GM18505 (cell line): ENCODE results near the gene PDE6B.
"Not testable (repeated sequence)": the region's sequence is repeated elsewhere in the genome, so short reads cannot be mapped to it uniquely, and the experiment has no call there.

ENCODE experiments used
- ATAC-seq: cut with Tn5 transposase; IDR thresholded peaks from one replicate; pipeline ENCODE4 v1.9.1; 2021; ENCODE audit not compliant: unreplicated experiment
- POLR2A ChIP-seq: IDR thresholded peaks from 4 replicates; pipeline ENCODE4 v1.6.1; 2011; ENCODE audit warnings: borderline replicate concordance; ENCODE audit not compliant: insufficient read depth, insufficient read length; ENCODE audit errors: extremely low read depth

Gene PDE6B

DNA sequence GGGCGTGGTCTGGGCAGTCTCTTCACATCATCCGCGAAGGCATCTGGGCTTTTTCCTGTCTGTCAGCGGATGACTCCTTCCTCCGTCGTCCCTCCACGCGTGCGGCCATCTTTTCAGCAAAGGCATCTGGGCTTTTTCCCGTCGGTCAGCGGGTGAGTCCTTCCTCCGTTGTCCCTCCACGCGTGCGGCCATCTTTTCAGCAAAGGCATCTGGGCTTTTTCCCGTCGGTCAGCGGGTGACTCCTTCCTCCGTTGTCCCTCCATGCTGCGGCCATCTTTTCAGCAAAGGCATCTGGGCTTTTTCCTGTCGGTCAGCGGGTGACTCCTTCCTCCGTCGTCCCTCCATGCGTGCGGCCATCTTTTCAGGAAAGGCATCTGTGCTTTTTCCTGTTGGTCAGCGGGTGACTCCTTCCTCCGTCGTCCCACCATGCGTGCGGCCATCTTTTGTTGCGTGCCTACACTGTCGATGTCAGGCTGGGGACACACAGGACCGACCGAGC is 37.0 kb upstream of the PDE6B start:
- TF ChIP-seq POLR2A: no peak
- ATAC-seq: no peak

DNA sequence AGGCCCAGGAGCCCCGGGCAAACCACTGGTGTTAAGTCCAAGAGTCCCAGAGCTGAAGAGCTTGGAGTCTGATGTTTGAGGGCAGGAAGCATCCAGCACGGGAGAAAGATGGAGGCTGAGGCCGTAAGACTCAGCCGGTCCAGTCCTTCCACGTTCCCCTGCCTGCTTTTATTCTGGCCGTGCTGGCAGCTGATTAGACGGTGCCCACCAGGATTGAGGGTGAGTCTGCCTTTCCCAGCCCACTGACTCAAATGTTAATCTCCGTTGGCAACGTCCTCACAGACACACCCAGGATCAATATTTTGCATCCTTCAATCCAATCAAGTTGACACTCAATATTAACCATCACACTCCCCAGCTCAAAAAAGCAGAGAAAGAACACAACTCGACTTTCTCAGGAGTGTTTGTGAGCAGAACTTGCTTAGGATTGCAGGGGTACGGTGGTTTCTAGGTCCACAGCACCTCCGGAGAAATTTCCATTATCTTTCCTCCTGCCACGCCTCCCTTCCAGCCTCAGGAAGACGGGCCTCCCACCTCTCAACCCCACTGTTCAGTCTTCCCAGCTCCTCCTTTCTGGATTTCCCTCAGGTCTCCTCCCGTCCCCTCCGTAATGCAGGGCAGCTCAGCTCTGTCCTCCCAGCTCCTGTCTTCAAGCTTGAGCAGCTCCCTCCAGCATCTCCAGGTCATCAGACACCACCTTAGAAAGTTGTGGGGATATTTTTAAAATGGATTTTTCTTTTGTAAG is 36.0 kb upstream of the PDE6B start:
- no peak for TF ChIP-seq POLR2A
- no peak for ATAC-seq

DNA sequence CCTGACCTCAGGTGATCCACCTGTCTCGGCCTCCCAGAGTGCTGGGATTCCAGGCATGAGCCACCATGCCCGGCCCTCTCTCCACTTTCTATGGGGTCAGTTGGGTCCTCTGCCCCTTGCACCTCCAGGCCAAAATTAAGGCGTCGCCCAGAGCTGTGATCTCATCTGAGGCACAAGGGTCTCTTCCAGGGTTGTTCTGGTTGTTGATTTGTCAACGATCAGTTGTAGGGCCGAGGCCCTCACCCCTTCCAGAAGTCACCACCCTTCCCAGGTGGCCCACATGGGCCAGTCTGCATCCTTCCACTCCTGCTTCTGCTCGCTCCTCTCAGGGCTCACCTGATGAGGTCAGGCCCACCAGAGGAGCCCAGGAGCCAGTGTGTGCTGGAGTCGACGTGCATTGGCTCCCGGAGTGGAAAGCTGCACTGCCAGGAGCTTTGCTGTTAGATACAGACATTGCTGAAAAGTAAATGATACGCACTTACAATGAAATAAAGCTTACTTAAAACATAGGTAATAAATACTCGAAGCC is 35.0 kb upstream of the PDE6B start:
- ATAC-seq: no peak

DNA sequence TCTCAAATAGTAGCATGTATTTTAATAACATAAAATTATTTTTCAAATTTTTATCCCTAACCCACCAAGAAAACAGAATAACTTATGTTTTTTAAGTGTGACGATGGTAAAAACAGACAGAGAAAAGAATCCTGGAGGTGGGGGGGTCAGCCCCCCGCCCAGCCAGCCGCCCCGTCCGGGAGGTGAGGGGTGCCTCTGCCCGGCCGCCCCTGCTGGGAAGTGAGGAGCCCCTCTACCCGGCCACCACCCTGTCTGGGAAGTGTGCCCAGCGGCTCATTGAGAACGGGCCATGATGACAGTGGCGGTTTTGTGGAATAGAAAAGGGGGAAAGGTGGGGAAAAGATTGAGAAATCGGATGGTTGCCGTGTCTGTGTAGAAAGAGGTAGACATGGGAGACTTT is 33.2 kb upstream of the PDE6B start:
- not testable (repeated sequence) for ATAC-seq

More for the DNA sequence above, 35.0 kb upstream of the PDE6B start:
- TF ChIP-seq POLR2A: no peak

DNA sequence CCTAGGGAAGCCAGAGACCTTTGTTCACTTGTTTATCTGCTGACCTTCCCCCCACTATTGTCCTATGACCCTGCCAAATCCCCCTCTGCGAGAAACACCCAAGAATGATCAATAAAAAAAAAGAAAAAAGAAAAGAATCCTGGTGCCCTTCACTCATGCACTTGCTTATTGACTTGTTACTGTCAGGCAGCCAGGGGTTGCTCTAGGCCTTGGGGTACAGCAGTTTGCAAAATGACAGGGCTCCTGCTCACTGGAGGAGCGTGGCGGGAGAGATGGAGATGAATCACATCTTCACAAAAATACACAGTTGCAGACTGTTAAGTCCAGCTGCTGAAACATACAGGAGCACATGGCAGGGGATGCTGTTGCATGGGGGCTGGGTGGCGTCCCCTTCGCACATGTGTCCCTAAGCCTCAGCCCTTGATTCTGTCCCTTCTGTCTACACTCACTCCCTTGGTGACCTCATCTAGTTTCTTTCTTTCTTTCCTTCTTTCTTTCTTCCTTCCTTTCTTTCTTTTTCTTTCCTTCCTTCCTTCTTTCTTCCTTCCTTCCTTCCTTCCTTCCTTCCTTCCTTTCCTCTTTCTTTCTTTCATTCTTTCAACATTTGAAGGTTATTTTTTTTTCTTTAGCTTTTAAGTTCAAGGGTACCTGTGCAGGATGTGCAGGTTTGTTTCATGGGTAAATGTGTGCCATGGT is 32.4 kb upstream of the PDE6B start:
- no peak for ATAC-seq
- no peak for TF ChIP-seq POLR2A

DNA sequence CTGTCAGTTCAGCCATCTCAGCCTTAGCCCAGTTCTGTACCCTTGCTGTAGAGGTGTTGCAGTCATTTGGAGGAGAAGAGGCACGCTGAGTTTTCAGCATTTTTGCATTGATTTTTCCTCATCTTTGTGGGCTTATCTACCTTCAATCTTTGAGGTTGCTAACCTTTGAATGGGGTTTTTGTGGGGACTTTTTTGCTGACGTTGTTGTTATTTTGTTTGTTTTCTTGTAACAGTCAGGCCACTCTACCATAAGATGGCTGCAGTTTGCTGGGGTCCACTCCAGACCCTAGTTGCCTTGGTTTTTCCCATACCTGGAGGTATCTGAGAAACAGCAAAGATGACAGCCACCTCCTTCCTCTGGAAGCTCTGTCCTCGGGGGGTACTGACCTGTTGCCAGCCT is 26.4 kb upstream of the PDE6B start:
- ATAC-seq: no peak
- no peak for TF ChIP-seq POLR2A

DNA sequence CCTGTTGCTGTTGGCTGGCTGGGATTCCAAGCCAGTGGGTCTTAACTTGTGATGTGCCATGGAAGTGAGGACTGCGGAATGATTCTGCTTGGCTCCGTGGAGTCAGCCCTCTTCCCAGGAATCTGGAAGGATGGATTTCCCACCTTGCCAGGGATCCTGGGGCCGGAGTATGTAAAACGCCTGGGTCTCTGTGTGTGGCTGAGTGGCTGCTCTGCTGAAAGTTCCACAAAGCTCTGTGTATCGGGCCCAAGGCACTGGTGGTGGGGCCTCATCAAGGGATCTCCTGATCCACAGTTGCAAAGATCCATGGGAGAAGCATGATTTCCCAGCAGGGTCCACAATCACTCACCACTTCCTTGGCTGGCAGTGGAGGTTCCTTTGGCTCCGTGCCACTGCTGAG is 25.2 kb upstream of the PDE6B start:
- ATAC-seq: no peak
- TF ChIP-seq POLR2A: no peak

DNA sequence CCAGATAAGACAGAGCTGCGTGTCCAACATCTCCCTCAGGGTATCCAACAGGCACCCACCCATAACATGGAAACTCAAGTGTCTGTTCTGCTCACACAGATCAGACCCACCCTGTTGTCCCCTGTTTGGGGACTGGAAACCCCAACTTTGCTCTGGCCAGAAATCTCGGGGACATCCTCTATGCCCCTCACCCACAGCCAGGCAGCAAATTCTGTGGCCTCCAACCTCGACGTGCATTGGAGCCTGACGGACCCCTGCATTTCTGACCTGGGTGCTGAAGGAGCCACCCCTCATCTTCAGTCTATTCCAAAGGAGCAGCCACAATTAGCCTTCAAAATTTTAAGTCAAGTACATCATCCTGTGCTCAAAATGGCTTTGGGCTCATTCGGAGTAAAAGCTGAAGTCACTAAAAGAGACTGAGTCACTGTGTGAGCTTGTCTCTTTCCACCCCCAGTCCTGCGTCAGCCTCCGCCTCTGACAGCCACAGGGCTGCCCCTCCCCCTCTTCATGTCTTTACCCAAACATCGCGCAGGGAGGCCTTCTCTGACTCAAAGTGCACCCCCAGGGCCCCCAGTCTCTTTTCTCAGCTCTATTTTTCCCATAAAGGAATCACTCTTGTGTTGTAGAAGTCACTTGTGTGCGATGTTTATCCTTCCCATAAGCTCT is 24.4 kb upstream of the PDE6B start:
- TF ChIP-seq POLR2A: no peak
- ATAC-seq: no peak

DNA sequence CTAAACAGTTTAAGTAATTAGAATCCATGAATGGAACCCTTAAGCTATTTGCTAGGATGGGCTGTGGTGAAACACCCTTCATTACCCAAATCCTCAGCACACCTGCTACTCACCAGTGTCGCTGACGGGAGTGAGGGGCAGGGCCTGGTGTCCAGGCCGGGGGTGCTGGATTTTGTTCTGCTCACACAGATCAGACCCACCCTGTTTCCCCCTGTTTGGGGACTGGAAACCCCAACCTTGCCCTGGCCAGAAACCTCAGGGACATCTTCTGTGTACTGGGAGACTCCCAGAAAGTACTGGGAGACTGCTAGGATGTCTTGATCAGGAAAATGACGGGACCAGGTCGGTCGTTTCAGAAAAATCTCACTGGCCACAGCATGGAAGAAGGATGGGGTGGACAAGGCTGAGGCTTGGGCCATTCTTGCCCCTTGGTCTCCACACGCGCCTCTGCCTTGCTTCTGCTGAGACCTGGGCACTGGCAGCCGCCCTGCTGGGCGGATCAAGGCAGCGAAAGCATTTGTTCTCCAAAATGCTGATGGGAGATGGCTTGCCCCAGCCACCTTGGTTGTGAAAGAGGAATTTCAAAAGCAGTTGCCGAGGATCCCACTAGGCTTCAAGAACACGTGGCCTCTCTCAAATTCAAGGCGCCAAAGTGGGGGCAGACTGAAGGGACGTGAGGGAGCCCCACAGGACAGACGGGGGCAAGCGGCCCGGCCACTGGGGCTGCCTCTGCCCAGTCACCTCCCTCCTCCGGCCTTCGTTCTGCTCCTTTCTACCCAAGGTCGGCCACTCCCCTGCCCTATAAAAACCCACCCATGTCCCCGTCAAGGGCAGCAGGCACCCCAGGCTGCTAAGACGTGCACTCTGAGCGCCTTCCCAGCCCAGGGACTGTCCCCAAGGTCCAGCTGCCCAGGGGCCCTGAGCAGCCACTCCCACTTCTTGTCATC is 23.5 kb upstream of the PDE6B start:
- ATAC-seq: no peak
- TF ChIP-seq POLR2A: no peak

DNA sequence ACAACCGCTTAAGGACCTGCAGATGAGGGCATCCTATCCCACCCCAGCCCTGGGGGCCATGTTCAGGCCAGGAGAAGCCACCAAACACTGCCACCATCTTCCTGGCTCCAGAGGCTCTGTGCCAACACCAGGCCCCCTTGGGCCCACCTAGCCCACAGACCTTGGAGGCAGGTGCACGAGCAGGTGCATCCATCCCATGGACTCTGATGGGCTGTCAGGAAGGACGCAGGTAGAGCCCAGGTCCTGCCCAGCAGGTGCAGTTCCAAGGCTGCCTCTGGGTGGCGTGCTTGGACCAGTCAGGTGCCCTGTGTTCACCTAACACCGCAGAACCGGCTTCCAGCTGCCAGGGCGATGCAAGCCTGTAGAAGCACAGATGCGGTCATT is 22.8 kb upstream of the PDE6B start:
- ATAC-seq: no peak
- TF ChIP-seq POLR2A: no peak

DNA sequence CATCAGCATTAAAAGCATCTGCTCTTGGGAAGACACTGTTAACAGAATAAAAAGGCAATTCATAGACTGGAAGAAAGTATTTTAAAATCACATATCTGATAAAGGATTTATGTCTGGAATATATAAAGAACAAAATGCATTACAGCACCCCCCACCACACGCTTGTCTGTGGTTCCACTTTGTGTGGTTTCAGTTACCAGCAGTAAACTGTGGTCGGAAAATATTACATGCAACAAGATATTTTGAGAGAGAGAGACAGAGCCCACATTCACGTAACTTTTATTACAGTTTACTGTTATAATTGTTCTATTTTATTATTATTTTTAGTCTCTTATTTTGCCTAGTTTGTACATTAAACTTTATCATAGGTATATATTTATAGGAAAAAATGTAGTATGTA is 21.2 kb upstream of the PDE6B start:
- no peak for ATAC-seq
- TF ChIP-seq POLR2A: no peak

DNA sequence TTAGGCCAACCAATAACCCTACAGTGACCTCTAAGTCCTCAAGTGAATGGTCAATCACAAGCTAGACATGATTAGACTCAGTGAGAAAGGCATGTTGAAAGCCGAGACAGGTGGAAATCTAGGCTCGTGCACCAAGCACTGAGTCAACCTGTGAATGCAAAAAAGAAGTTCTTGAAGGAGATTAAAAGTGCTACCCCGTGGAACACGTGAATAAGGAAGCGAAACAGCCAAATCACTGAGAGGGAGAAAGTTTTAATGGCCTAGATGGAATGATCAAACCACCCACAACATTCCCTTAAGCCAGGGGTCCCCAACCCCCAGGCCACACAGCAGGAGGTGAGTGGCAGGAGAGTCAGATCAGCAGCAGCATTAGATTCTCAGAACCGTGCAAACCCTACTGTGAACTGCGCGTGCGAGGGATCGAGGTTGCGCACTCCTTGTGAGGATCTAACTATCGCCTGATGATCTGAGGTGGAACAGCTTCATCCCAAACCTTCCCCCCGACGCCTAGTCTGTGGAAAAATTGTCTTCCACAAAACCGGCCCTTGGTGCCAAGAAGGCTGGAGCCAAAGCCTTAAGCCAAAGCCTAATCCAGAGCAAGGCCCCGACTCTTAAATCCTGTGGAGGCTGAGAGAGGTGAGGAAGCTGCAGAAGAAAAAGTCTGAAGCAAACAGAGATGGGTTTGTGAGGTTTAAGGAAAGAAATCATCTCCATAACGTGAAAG is 19.5 kb upstream of the PDE6B start:
- no peak for TF ChIP-seq POLR2A
- no peak for ATAC-seq
